Lung (tissue), 11 donors: ENCODE measurements around the gene SMIM45.

ENCODE experiments used
- ATAC-seq: fragments of 200-7000 bp; cut with Tn5 transposase; one replicate; pipeline ENCODE4 v1.9.1; 2020; ENCODE audit warnings: moderate number of reproducible peaks; ENCODE audit not compliant: insufficient read depth, low FRiP score
- DNase-seq, 3 donors: peaks; one replicate each; pipeline ENCODE4 v3.0.0-alpha.2; 2013 to 2017
- H3K27ac ChIP-seq, 2 donors: one replicate each; pipeline ENCODE4 v1.5.1; 2013; ENCODE audit warnings: mild to moderate bottlenecking in 2 of 2, moderate library complexity in 2 of 2, control low read depth in 1 of 2, inconsistent platforms in 1 of 2, low read depth in 1 of 2, low read length in 1 of 2
- H3K27me3 ChIP-seq, 3 donors: one replicate each; pipeline ENCODE4 v1.5.1; 2013; ENCODE audit warnings: low read length in 2 of 3; ENCODE audit not compliant: control insufficient read depth in 3 of 3, insufficient read depth in 3 of 3
- H3K36me3 ChIP-seq, 4 donors: one replicate each; pipeline ENCODE4 v1.5.1; 2013; ENCODE audit warnings: low read length in 4 of 4, mild to moderate bottlenecking in 1 of 4, moderate library complexity in 1 of 4; ENCODE audit not compliant: control insufficient read depth in 4 of 4, insufficient read depth in 4 of 4
- H3K4me1 ChIP-seq, 5 donors: one replicate each; pipeline ENCODE4 v1.5.1; 2013; ENCODE audit warnings: low read length in 5 of 5, mild to moderate bottlenecking in 2 of 5, moderate library complexity in 1 of 5; ENCODE audit not compliant: control insufficient read depth in 5 of 5, insufficient read depth in 5 of 5
- H3K4me3 ChIP-seq: one replicate; pipeline ENCODE4 v1.5.1; 2013; ENCODE audit warnings: mild to moderate bottlenecking, control low read depth, moderate library complexity
- H3K9ac ChIP-seq, 2 donors: one replicate each; pipeline ENCODE4 v1.5.1; 2013; ENCODE audit warnings: low read length in 2 of 2, control low read depth in 1 of 2; ENCODE audit not compliant: insufficient read depth in 1 of 2
- H3K9me3 ChIP-seq, 4 donors: one replicate each; pipeline ENCODE4 v1.5.1; 2013; ENCODE audit warnings: low read length in 3 of 4, mild to moderate bottlenecking in 1 of 4, moderate library complexity in 1 of 4; ENCODE audit not compliant: control insufficient read depth in 4 of 4, insufficient read depth in 3 of 4
- CTCF ChIP-seq: IDR thresholded peaks from 2 replicates; pipeline ENCODE4 v1.5.1; 2012; ENCODE audit warnings: mild to moderate bottlenecking; ENCODE audit errors: control extremely low read depth, extremely low read depth
- WGBS, 2 donors: extraction: QIAGEN DNeasy Blood & Tissue Kit; methylation state at CpG; one replicate each; pipeline ENCODE4 v1.1.7; 2013; 5-methylcytosine and 5-hydroxymethylcytosine counted together
- donor health status: control.
- donor health status: control.
- donor health status: Bipolar disorder and iron deficiency.
- donor health status: healthy.
- donor health status: DM: yes; HTN: yes; CAD: no.

SMIM45 gene

GRCh38 chr22:41996826-41997225, 44.9 kb downstream of the SMIM45 start:
- no peak for ATAC-seq
- WGBS, 2 donors: 85 to 91% methylated on average over 5 of the region's 5 CpGs

GRCh38 chr22:41998361-41999261, 46.7 kb downstream of the SMIM45 start, which contains the start of gene WBP2NL:
WBP2NL (plus strand) TSS chr22:41998788; CDS start chr22:41998819, 31 bp downstream.
- H3K36me3 ChIP-seq: no peaks in the 10 kb centered on the region
- DNase-seq (peak; percentile 67 to 84 (median 72)), ATAC-seq (peak; percentile 90)
- 26 to 33% methylated on average over 71 of the region's 71 CpGs for WGBS, 2 donors
- TF ChIP-seq CTCF: no peak
- peak within 1 kb of the TSS; percentile 62 for H3K4me3 ChIP-seq
- H3K4me1 ChIP-seq: peaks cover 0 to 5% (median 0%) of the 10 kb centered on the region in 5 donors
- H3K27ac ChIP-seq: peak within 1 kb of the TSS in 1 of 2 donors; percentile 69
- H3K9ac ChIP-seq: no peak within 1 kb of the TSS
- H3K27me3 ChIP-seq: no peaks in the 10 kb centered on the region
- peaks cover 0 to 3% (median 0%) of the 10 kb centered on the region in 4 donors for H3K9me3 ChIP-seq

More at GRCh38 chr22:41996826-41997225, 44.9 kb downstream of the SMIM45 start:
- H3K9me3 ChIP-seq: peaks cover 0 to 2% (median 0%) of the 10 kb centered on the region in 4 donors
- H3K9ac ChIP-seq: no peak overlapping the region
- TF ChIP-seq CTCF: no peak
- DNase-seq: no peak
- H3K4me3 ChIP-seq: no peak overlapping the region
- H3K27me3 ChIP-seq: no peaks in the 10 kb centered on the region
- no peaks in the 10 kb centered on the region for H3K36me3 ChIP-seq
- H3K27ac ChIP-seq: no peak overlapping the region
- peaks cover 0 to 5% (median 0%) of the 10 kb centered on the region in 5 donors for H3K4me1 ChIP-seq

DNA sequence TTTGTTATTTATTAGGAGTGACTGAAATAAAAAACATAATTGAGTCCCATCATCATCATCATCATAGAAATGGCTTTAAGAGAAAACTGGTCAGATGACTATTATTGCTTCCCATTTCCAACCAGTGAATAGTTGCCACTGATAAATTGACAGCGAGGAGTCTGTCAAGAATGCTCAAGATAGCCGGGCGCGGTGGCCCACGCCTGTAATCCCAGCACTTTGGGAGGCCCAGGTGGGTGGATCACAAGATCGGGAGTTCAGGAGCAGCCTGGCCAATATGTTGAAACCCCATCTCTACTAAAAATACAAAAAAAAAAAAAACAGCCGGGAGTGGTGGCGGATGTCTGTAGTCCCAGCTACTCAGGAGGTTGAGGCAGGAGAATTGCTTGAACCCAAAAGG, 48.5 kb downstream of the SMIM45 start:
- no peak for TF ChIP-seq CTCF
- WGBS, 2 donors: 95% methylated on average over 8 of the region's 8 CpGs
- Histone ChIP-seq H3K9me3 (peaks cover 0 to 3% (median 0%) of the 10 kb centered on the region in 4 donors), H3K4me1 (peaks cover 0 to 5% (median 0%) of the 10 kb centered on the region in 5 donors), H3K9ac (no peak overlapping the region), H3K27me3 (no peaks in the 10 kb centered on the region), H3K36me3 (no peaks in the 10 kb centered on the region), H3K27ac (no peak overlapping the region), H3K4me3 (no peak overlapping the region)
- ATAC-seq (no peak), DNase-seq (no peak)
